Mesenchymal stem cell (in vitro differentiated cells and primary cell): ENCODE results near the gene ABCG1.
A peak's percentile ranks its signal among the peaks of the same experiment; 100 is the strongest.

Experiments
- DNase-seq: peaks from one replicate; pipeline ENCODE4 v3.0.0-alpha.2; 2013
- H2AFZ ChIP-seq: one replicate; pipeline ENCODE4 v1.6.1; 2013; ENCODE audit warnings: low read depth, mild to moderate bottlenecking, control low read depth, inconsistent platforms, low read length, moderate library complexity
- H2AK5ac ChIP-seq: 2 replicates; pipeline ENCODE4 v1.6.1; 2013; ENCODE audit warnings: low read length, moderate library complexity, mild to moderate bottlenecking, inconsistent platforms; ENCODE audit not compliant: severe bottlenecking
- H2BK120ac ChIP-seq: one replicate; pipeline ENCODE4 v1.6.1; 2013; ENCODE audit warnings: low read depth, mild to moderate bottlenecking, inconsistent platforms, low read length, moderate library complexity
- H2BK12ac ChIP-seq, 2 experiments: one replicate each; pipeline ENCODE4 v1.6.1; 2013; ENCODE audit warnings: inconsistent platforms in 2 of 2, low read length in 2 of 2, mild to moderate bottlenecking in 2 of 2, moderate library complexity in 2 of 2, control low read depth in 1 of 2
- H2BK15ac ChIP-seq: one replicate; pipeline ENCODE4 v1.6.1; 2013; ENCODE audit warnings: mild to moderate bottlenecking, low read depth, inconsistent platforms; ENCODE audit not compliant: poor library complexity, severe bottlenecking
- H2BK5ac ChIP-seq: 2 replicates; pipeline ENCODE4 v1.6.1; 2013; ENCODE audit warnings: low read depth, mild to moderate bottlenecking, low read length, control low read depth, inconsistent platforms; ENCODE audit not compliant: poor library complexity, severe bottlenecking
- H3K14ac ChIP-seq, 2 experiments: one replicate each; pipeline ENCODE4 v1.6.1; 2013; ENCODE audit warnings: inconsistent platforms in 2 of 2, low read length in 2 of 2, control low read depth in 1 of 2, mild to moderate bottlenecking in 1 of 2, moderate library complexity in 1 of 2
- H3K18ac ChIP-seq, 2 experiments: one replicate each; pipeline ENCODE4 v1.6.1; 2013; ENCODE audit warnings: inconsistent platforms in 2 of 2, low read length in 2 of 2, control low read depth in 1 of 2, low read depth in 1 of 2, mild to moderate bottlenecking in 1 of 2
- H3K23ac ChIP-seq, 2 experiments: one replicate each; pipeline ENCODE4 v1.6.1; 2013; ENCODE audit warnings: inconsistent platforms in 2 of 2, low read length in 2 of 2, mild to moderate bottlenecking in 2 of 2, moderate library complexity in 2 of 2, control low read depth in 1 of 2
- H3K27ac ChIP-seq: 2 replicates; pipeline ENCODE4 v1.5.1; 2013; ENCODE audit warnings: mild to moderate bottlenecking, moderate library complexity, low read length, control low read depth, inconsistent platforms; ENCODE audit not compliant: poor library complexity, severe bottlenecking
- H3K27me3 ChIP-seq, 2 experiments: 2 replicates each; pipeline versions ENCODE4 v1.6.1 to v1.7.0; 2013; ENCODE audit warnings: low read length in 2 of 2, mild to moderate bottlenecking in 2 of 2, moderate library complexity in 2 of 2, control low read depth in 1 of 2, inconsistent platforms in 1 of 2; ENCODE audit not compliant: control insufficient read depth in 1 of 2, insufficient read depth in 1 of 2
- H3K36me3 ChIP-seq, 2 experiments: 2 replicates each; pipeline versions ENCODE4 v1.6.1 to v1.7.0; 2013; ENCODE audit warnings: low read length in 2 of 2, control low read depth in 1 of 2, inconsistent platforms in 1 of 2, low read depth in 1 of 2, mild to moderate bottlenecking in 1 of 2; ENCODE audit not compliant: insufficient read depth in 2 of 2, control insufficient read depth in 1 of 2
- H3K4ac ChIP-seq, 2 experiments: one replicate each; pipeline ENCODE4 v1.6.1; 2013; ENCODE audit warnings: inconsistent platforms in 2 of 2, low read length in 2 of 2, mild to moderate bottlenecking in 2 of 2, moderate library complexity in 2 of 2, control low read depth in 1 of 2, low read depth in 1 of 2
- H3K4me1 ChIP-seq: 2 replicates; pipeline ENCODE4 v1.6.1; 2013; ENCODE audit warnings: low read depth, low read length, control low read depth; ENCODE audit not compliant: control insufficient read depth, insufficient read depth
- H3K4me2 ChIP-seq: 2 replicates; pipeline ENCODE4 v1.6.1; 2013; ENCODE audit warnings: low read length, mild to moderate bottlenecking, inconsistent platforms; ENCODE audit not compliant: poor library complexity, severe bottlenecking
- H3K4me3 ChIP-seq, 2 experiments: 2 replicates each; pipeline versions ENCODE4 v1.5.1 to v1.7.0; 2013; ENCODE audit warnings: low read length in 2 of 2, mild to moderate bottlenecking in 2 of 2, control low read depth in 1 of 2, low read depth in 1 of 2; ENCODE audit not compliant: insufficient read depth in 1 of 2
- H3K79me1 ChIP-seq: replicated peaks from 2 replicates; pipeline ENCODE4 v1.6.1; 2013; ENCODE audit warnings: mild to moderate bottlenecking, control low read depth, low read length, inconsistent platforms; ENCODE audit not compliant: poor library complexity, severe bottlenecking
- H3K9ac ChIP-seq: 2 replicates; pipeline ENCODE4 v1.7.0; 2013; ENCODE audit warnings: mild to moderate bottlenecking, low read length, moderate library complexity
- H3K9me3 ChIP-seq: 2 replicates; pipeline ENCODE4 v1.7.0; 2013; ENCODE audit warnings: mild to moderate bottlenecking, low read length; ENCODE audit not compliant: control insufficient read depth
- H4K8ac ChIP-seq: one replicate; pipeline ENCODE4 v1.6.1; 2013; ENCODE audit warnings: inconsistent platforms, mild to moderate bottlenecking, low read length, moderate library complexity
- H4K91ac ChIP-seq: one replicate; pipeline ENCODE4 v1.6.1; 2013; ENCODE audit warnings: mild to moderate bottlenecking, low read length, inconsistent platforms
- WGBS: methylation state at CpG from one replicate; pipeline ENCODE4 v1.1.7; 2013; ENCODE audit warnings: mixed read lengths; 5-methylcytosine and 5-hydroxymethylcytosine counted together

ABCG1 gene

DNA sequence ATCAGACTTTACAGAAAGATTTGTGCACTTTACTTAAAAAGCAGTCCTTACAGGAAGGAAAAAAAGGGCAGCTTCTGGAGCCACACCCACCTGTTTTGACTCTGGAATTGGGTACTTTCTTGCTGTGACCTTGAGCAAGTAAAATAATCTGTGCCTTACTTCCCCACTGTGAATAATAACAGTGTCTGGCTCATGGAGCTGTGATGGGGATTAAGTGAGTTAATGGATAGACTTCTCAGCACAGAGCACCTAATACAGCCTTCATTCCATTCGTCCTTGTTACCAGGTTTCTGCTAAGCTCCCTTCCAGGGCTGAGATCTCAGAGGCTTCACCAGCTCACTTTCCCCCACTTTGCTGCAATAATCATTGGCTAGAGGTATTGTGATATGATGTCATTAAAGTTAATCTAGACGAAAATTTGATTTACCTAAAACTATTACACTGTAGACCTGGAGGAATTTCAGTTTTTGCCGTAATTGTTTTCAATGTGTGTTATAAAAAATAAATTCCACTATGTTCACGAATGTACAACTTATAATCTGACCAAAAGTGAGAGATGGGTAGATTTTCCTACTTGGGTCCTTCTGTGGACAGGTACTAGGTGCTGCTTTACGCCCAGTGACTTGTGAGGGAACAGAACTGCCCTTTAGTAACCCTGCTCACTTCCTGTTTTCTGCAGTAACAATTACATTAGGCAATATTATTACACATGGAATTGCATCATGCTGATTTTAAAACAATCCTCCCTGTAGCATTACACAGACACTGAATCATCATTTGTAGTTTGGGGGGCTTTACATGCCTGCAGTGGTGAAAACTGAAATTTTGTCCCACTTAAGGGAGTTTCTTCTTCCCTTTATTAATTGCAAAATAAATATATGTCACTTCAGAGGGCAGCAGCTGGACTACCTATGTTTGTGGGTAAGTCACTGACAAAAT lies 19.7 kb upstream of the ABCG1 start:
- H3K4ac ChIP-seq, result no peak overlapping the region
- no peaks in the 10 kb centered on the region for H3K36me3 ChIP-seq
- H2AFZ ChIP-seq, result no peak overlapping the region
- H3K4me2 ChIP-seq, result no peak overlapping the region
- H2AK5ac ChIP-seq, result no peak overlapping the region
- H2BK5ac ChIP-seq, result no peak overlapping the region
- 65% methylated on average over 2 of the region's 5 CpGs for WGBS
- no peak overlapping the region for H4K8ac ChIP-seq
- H3K9me3 ChIP-seq, result no peaks in the 10 kb centered on the region
- H2BK12ac ChIP-seq, result no peak overlapping the region
- no peak overlapping the region for H3K18ac ChIP-seq
- H2BK120ac ChIP-seq, result no peak overlapping the region
- peak overlapping the region; percentile 61 for H3K9ac ChIP-seq
- peak overlapping the region in 1 of 2 experiments; percentile 39 for H3K4me3 ChIP-seq
- no peak overlapping the region for H4K91ac ChIP-seq
- no peak overlapping the region for H2BK15ac ChIP-seq
- peak; percentile 66 for DNase-seq
- no peaks in the 10 kb centered on the region for H3K79me1 ChIP-seq
- no peak overlapping the region for H3K23ac ChIP-seq
- H3K4me1 ChIP-seq, result no peaks in the 10 kb centered on the region
- no peak overlapping the region for H3K14ac ChIP-seq
- H3K27me3 ChIP-seq, result peaks cover 7 to 25% of the 10 kb centered on the region in 2 experiments
- no peak overlapping the region for H3K27ac ChIP-seq

DNA sequence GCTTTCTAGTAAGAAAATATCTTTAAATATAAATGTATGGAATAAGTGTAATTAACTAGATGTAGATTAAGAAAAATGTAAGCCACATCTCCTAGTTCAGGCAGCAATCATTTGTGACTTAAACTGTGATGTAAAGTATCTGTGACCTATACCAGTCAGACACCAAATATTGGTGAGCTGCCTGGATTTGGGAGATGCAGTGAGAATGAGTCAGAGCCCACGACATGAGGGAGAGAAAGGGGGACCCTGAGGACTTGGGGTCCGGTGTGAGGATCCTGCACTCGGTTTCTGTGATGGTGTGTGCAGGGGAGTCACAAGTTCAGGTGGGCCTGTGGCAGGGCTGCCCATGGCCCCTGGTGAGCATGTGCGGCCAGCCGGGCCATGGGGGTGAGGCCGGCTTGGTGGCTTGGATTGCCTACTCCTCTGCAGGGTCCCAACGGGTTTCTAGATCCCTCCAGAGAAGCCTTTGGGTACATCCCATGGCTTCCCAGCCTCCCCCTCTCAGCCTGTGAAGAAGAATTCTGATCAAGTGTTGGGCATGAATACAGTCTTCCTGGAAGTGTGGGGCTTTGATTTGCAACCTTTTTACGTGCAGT lies 19.0 kb upstream of the ABCG1 start:
- WGBS, result 77% methylated on average over 8 of the region's 8 CpGs

DNA sequence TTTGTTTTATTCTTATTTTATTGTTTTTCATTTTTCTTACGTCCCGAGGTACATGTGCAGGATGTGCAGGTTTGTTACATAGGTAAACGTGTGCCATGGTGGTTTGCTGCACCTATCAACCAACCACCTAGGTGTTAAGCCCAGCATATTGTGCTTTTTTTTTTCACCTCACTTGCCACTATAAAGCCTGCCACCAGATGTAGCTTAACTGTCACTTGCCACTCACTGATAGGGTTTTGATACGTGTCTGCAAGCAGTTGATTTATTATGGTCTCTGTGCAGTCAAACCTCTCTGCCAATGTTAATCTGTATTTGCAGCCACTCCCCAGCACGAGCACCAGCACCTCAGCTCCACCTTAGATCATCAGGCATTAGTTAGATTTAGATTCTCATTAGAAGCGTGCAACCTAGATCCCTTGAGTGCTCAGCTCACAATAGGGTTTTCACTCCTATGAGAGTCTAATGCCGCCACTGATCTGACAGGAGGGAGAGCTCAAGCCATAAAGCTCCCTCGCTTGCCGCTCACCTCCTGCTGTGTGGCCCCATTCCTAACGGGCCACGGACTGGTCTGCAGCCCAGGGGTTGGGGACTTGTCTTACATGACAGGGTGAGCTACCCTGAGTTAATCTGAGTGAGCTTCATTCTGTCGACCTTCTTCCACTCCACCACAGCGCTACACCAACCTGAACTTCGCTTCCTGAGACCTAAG lies 17.9 kb upstream of the ABCG1 start:
- no peak overlapping the region for H3K9ac ChIP-seq
- H3K27ac ChIP-seq, result no peak overlapping the region
- H4K91ac ChIP-seq, result no peak overlapping the region
- H3K4me1 ChIP-seq, result no peaks in the 10 kb centered on the region
- H3K4me3 ChIP-seq, result no peak overlapping the region
- no peak overlapping the region for H2BK120ac ChIP-seq
- H2BK5ac ChIP-seq, result no peak overlapping the region
- no peaks in the 10 kb centered on the region for H3K79me1 ChIP-seq
- no peak overlapping the region for H2BK12ac ChIP-seq
- H2AFZ ChIP-seq, result no peak overlapping the region
- no peak overlapping the region for H3K18ac ChIP-seq
- H3K4me2 ChIP-seq, result no peak overlapping the region
- 76% methylated on average over 14 of the region's 14 CpGs for WGBS
- no peak overlapping the region for H2AK5ac ChIP-seq
- H3K36me3 ChIP-seq, result no peaks in the 10 kb centered on the region
- no peak overlapping the region for H3K4ac ChIP-seq
- H4K8ac ChIP-seq, result no peak overlapping the region
- H3K14ac ChIP-seq, result no peak overlapping the region
- no peak overlapping the region for H3K23ac ChIP-seq
- peaks cover 5 to 16% of the 10 kb centered on the region in 2 experiments for H3K27me3 ChIP-seq
- H3K9me3 ChIP-seq, result no peaks in the 10 kb centered on the region
- no peak for DNase-seq
- no peak overlapping the region for H2BK15ac ChIP-seq

More for the DNA sequence above, 19.0 kb upstream of the ABCG1 start:
- Histone ChIP-seq H2BK12ac (peak overlapping the region in 1 of 2 experiments; percentile 6), H3K27me3 (peaks cover 5 to 18% of the 10 kb centered on the region in 2 experiments), H3K23ac (no peak overlapping the region), H3K4me3 (peak overlapping the region in 1 of 2 experiments; percentile 39), H3K9ac (peak overlapping the region; percentile 61), H3K4me1 (no peaks in the 10 kb centered on the region), H4K91ac (peak overlapping the region; percentile 64), H2AK5ac (no peak overlapping the region), H3K14ac (no peak overlapping the region), H2BK15ac (no peak overlapping the region), H3K36me3 (no peaks in the 10 kb centered on the region), H4K8ac (no peak overlapping the region), H3K79me1 (no peaks in the 10 kb centered on the region), H2BK120ac (no peak overlapping the region), H2AFZ (no peak overlapping the region), H3K4ac (no peak overlapping the region), H3K27ac (no peak overlapping the region), H2BK5ac (no peak overlapping the region), H3K9me3 (no peaks in the 10 kb centered on the region), H3K4me2 (no peak overlapping the region), H3K18ac (peak overlapping the region in 1 of 2 experiments; percentile 16)
- DNase-seq, result no peak
